RPMI8226 (cell line): ENCODE results near the gene RAD23B.
"Not testable (repeated sequence)": the region's sequence is repeated elsewhere in the genome, so short reads cannot be mapped to it uniquely, and the experiment has no call there.

Experiments used
- DNase-seq: peaks from one replicate; pipeline ENCODE4 v3.0.0-alpha.2; 2015

RAD23B gene

DNA sequence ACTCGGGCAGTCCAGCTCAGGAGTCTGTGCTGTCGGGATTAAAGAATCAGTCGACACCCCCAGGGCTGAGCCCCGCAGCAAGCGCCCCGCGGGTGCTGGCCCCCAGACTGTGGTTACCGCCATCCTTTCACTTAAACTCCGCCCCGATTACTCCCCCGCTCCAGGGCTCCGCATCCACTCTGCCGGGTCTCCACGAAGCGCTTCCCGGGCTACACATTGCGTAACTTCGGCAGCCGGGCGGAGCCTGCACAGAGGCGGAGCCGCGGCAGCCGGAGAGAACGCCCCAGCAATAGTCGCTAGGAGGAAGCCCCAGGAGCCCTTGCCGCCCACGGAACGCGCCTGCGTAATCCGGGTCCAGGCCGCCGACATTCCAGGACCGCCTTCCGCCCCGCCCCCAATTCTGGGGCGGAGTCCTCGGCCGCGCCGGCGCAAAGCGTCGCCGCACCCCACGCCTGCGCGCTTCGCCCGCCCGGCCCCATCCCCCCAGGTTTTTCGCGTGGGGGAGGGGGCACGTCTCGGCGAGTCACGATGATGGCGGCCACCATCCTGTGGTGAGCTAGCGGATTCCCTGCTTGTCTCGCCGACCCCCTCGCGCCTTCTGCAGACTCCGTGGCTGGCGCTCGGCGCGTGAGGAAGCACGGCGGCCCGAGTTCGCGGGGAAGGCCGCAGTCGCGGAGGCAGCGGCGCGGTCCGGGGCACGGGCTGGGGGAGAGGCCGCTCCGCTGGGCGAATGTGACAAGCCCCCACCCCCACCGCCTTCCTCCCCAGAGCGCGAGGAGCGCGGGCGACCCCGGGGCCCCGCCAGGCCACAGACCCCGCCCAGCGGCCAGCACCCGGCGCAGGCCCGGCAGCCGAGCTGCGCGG is at the start of gene RAD23B:
Gene RAD23B (plus strand): TSS at position 521 of the 864 bp plus-strand sequence. CDS start 351 bp downstream, outside the sequence.
- DNase-seq = peak; percentile 96

DNA sequence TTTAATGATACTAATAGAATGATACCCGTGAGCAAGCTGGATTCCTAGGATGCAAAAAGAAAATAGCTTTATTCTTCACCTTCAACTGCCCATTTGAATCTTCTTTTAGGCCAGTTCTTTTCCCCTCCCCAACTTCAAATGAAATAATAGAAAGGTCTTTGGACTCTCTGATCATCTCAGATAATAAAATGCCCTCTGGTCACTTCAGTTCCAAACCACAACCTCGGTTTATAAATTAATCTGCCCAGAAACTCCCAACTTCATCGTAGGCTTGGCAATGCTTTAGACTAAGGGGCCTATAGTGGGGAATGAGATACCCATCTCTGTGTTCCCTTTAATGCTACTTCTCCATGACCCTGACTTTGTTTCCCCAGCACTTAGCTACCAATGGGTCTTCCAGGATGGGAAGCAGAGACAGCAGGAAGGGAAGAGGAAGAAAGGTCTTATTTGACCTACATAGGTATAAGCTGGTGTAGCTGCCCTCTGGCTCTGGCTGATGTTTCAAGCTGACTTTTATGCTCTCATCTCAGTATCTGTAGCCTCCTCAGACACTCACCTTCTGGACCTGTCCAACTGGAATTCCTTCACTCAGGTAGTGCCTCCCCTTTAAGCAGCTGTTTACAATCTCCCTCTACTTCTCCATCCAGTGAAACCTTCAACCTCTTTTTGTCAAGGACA is 47.2 kb upstream of the RAD23B start:
- no peak for DNase-seq

DNA sequence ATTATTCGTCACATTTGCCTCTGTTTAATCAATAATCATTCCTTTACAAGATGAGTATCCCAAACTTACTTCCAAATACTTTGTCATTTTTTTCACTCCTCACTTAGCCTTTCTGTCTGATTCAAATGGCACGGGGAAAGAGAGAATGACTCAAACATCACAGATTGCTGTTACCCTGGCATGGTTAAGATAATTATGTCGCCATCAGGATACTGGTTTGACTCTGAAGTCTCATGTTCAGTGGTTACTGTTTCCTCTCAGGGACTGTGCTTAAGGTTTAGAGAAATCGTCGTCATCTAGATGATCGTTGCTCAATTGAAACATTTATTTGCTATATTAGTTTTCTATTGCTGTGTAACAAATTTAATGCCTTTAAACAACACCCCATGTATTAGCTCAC is 45.2 kb upstream of the RAD23B start:
- no peak for DNase-seq

DNA sequence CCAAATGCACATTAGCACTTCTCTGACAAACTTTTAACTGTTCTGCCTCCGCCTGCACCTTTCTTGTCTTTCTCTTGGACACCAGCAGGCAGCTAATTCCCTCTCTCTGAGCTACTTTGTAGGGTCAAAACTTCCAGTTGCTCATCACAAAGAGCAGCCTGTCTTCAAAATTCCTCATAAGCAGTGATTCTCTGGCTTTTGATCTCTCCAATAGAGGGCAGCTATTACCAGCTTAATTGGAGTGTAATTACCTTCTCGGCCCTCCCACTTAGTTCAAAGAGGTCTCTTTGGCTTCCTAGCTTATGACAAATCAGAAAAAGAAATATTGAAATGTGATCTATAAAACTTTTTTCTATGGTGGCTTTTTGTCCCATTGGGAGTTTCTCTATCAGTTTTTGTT is 43.6 kb upstream of the RAD23B start:
- peak; percentile 20 for DNase-seq

- DNase-seq = no peak
Measured at GRCh38 chr9:107240260-107240659, 42.8 kb upstream of the RAD23B start.

DNA sequence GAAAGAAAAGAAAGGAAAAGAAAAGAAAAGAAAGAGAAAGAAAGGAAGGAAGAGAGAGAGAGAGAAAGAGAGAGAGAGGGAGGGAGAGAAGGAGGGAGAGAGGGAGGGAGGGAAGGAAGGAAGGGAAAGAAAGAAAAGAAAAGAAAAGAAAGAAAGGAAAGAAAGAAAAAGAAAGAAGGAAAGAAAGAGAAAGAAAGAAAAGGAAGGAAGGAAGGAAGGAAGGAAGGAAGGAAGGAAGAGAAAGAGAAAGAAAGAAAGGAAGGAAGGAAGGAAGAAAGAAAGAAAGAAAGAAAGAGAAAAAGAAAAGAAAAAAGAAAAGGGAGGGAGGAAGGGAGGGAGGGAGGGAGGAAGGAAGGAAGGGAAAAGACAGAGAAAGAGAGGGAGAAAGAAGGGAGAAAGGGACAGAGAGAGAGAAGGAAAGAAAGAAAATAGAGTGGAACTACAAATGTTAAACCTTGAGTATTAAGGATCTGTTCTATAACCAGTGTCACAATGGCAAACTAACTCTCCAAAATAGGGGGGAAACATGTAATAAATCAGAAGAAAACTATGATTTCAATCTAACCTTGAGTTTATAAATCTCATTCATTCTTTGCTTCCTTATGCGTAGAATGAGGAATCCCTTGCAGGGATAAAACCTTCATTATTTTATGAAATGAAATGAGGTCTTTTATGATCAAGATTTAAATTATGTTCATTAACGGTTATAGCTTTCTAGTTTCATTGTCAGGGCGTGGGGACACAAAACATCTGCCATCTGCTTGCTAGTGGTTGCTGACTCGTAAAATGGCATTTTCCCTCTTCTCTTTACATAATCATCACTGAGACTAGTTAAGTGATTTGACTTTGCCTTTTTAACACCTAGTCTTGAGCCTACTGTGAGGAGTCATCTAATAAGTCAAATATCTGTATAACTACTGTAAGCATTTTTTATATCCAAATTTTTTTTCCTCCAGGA is 40.7 kb upstream of the RAD23B start:
- peak; percentile 41 for DNase-seq

GRCh38 chr9:107243742-107244141 is 39.3 kb upstream of the RAD23B start:
- DNase-seq = peak; percentile 52

DNA sequence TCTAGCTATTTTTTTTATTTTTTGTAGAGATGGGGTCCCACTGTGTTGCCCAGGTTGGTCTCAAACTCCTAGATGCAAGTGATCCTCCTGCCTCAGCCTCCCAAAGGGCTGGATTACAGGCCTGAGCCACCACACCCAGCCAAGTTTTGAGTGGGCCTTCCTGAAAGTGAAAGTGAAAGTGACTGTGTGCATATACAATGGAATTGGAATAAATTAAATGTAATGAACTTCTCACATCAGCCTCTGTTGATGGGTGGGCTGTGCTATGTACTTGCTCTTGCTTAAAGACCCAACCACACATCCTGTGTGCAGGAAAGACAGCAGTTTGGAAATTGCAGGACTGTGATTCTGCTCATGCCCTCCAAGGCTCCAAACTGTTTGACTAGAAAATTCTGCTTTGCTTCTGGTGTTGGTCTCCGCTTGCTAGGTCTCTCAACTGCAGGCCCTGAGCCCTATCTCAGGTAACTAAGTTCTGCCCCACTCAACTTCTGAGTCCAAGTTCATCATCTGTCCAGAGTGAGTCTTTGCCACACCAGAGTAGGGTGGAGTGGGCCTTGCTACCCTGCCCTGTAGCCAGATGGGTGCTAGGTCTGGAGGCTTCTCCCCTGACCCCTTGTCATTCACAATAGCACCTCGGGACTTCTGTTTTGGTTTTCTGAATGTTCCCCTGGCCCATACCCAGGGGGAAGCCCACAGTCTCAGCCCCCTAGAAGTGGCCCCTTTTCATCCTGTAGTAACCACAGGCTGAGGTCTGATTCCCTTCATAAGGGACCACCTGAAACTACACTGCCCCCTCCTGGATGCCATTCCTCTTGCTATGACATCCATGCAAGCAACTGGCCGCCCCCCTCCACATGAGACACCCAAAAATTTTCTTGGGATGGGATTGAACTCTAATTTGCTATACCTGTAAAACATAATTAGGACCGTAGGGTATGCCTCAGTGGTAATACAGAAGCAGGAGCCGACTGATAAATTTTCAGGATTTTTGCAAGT is 36.5 kb upstream of the RAD23B start:
- peak; percentile 25 for DNase-seq

- DNase-seq = no peak
Measured at GRCh38 chr9:107248714-107249113, 34.4 kb upstream of the RAD23B start.

- no peak for DNase-seq
Measured at GRCh38 chr9:107249131-107249533, 33.9 kb upstream of the RAD23B start.

GRCh38 chr9:107249665-107250285 is 33.3 kb upstream of the RAD23B start:
- DNase-seq = no peak

DNA sequence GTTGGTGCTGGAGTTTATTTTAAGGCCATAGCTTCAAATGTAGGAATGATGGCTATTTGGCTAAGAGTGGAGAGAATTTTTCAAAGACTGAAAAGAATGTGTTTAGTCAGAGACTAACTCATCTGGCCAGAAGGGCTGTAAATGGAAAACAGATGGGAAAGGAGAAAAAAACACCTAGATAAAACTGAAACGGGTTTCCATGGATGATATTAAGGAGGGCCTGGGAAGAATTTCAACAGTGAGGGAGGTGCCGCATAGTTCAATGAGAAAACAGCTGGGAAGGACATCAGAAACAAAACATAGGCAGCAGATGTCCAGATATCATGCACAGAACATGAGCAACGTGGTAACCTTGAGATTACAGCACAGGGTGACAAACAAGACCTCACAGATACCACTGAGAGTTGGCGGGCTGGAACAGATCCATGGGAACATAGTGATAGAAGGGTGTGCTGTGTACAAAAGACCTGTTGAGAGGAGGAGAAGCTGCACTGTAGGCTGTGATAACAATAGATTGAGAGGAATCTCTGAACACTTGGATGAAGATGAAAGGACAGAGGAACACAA is 31.2 kb upstream of the RAD23B start:
- no peak for DNase-seq

- no peak for DNase-seq
Measured at GRCh38 chr9:107258919-107259318, 24.2 kb upstream of the RAD23B start.

GRCh38 chr9:107259751-107260313 is 23.2 kb upstream of the RAD23B start:
- not testable (repeated sequence) for DNase-seq

- DNase-seq = no peak
Measured at GRCh38 chr9:107260437-107261081, 22.5 kb upstream of the RAD23B start.

DNA sequence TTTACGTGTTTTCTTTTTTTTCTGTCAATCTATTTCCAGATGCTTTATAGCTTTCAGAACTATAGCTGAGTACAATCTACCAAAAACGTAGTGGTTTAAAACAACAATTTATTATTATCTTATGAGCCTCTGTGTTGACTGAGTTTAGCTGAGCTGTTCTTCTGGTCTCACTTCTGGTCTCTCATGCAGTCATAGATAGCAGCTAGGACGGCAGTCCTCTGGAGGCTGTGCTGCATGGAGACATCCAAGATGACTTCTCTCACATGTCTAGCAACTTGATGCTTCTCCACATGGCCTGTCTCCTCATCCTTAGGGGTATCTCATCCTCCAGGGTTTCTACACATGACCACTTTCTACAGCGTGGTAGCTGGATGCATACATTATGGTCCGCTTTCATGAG is 22.0 kb upstream of the RAD23B start:
- DNase-seq = no peak

DNA sequence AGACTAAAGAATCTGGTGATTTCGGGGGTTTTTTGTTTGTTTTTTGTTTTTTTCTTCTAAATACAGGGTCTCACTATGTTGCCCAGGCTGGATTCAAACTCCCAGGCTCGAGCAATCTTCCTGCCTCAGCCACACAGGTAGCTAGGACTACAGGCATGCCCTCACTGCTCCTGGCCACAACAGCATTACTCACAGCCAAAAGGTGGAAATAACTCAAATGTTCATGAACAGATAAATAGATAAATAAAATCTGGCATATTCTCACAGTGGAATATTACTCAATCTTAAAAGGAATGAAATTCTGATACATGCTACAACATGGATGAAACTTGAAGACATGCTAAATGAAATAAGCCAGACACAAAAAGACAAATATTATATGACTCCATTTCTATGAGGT is 19.8 kb upstream of the RAD23B start:
- DNase-seq = no peak

- no peak for DNase-seq
Measured at GRCh38 chr9:107266624-107267368, 16.3 kb upstream of the RAD23B start.

DNA sequence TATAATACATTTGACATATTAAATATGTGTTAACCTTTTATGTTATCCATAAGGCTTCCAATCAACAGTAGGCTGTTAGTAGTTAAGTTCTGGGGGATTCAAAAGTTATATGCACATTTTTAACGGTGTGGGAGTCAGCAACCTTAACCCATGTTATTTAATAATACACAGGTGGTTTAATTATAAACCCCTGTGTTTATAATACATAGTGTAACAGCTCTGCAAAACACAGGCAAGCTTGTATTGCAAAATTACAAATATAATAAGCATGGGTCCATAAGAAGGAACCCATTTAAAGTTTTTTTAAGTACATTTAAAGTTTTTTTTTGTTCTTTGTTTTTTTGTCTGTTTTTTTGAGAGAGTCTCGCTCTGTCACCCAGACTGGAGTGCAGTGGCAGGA is 14.5 kb upstream of the RAD23B start:
- no peak for DNase-seq
